Kasumi-1 (cell line): ENCODE results near the gene STAB1.

Experiments used
- DNase-seq, 2 experiments: peaks; one replicate each; lab custom pipeline; 2025; lab: John Stamatoyannopoulos, UW

STAB1 gene

DNA sequence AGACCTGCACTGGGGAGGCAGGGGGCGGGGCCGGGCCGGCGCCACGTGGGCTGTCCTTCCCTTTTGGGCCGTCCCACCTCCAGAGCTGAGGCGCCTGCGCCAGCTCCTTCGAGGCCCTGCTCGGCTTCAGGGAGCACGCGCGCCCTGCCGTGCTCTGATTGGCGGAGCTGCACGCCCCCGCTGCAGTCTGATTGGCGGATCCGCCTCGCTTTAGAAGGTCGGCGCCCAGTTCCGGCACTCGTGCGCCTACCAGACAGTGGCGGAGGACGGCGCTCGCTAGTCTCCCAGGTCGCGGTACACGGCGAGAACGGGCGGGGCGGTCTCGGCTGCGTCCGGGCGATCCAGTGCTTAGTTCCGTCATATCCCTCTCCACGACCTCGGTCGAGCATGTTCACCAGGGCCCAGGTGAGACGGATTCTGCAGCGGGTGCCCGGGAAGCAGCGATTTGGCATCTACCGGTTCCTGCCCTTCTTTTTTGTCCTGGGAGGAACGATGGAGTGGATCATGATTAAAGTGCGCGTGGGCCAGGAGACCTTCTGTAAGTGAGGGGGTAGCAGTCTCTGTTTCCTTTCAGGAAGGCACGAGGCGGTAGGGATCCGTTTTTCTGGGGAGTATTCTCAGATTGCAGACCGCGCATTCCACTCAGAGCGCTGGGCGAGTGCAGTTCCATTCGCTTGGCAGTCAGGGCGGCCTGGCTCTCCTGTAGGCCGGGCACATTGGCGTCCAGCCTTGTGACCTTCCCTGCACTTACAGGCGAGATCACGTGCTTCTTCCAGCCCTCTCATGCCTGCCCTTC is 41.4 kb downstream of the STAB1 start, which contains the start of gene UQCC5:
UQCC5 (plus strand) TSS at position 237 of the 796 bp plus-strand sequence; CDS start at position 388, 151 bp downstream.
- DNase-seq, result peak; percentile 95 to 97

DNA sequence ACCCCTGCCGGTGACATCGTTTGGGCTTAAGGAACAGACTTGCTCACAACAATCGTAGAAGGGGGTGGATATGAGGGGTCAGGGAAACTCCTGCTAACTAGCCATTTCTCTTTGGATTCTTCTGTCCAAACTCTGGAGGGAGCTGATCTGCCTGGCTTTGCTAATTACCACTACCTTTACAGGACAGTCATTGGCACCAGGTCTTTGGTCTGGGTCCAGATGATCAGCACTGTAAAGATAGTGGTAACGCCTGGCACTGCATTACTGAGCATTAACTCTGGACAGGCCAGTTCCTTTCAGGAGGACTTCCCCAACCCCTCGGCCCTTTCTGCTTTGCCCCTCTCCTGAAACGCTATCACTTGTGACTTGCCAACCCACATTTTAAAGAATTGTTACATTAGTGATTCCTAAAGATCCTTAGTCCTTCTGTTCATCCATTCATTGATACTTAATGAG is 42.1 kb downstream of the STAB1 start:
- DNase-seq, result no peak

- DNase-seq, result no peak
Measured at GRCh38 chr3:52537726-52538421, 42.7 kb downstream of the STAB1 start.

DNA sequence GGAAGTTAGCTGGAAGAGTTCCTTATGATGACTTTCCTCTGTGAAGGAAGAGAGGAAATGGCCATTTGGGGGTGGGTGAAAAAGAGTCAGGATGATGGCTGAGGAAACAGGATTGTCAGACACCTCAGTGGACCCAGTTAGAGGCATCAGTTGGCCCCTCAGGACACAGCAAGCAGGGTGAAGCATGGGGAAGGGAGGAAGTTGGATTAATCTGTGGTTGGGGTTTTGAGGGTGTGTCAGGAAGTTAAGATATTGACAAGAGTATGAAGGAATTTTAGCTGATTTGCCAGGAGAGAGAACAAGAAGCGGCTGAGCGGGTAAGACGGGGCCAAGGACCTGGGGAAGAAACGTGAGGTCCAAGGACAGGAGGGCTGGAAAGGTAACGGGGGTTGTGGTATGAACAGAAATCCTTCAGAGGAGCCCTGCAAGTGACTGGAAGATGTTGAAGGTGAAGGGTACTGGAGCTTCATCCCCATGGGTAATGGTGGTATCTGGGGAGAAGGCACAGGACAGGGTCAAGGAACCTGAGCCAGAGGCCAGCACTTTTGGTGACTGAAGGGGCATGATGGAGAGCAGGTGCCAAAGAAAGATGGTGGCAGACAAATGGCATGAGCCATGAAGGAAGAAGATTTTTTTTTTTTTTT is 44.0 kb downstream of the STAB1 start:
- peak in 1 of 2 experiments; percentile 15 for DNase-seq

GRCh38 chr3:52541050-52541449 is 45.9 kb downstream of the STAB1 start:
- DNase-seq, result no peak

GRCh38 chr3:52544937-52545336 is 49.8 kb downstream of the STAB1 start:
- no peak for DNase-seq

DNA sequence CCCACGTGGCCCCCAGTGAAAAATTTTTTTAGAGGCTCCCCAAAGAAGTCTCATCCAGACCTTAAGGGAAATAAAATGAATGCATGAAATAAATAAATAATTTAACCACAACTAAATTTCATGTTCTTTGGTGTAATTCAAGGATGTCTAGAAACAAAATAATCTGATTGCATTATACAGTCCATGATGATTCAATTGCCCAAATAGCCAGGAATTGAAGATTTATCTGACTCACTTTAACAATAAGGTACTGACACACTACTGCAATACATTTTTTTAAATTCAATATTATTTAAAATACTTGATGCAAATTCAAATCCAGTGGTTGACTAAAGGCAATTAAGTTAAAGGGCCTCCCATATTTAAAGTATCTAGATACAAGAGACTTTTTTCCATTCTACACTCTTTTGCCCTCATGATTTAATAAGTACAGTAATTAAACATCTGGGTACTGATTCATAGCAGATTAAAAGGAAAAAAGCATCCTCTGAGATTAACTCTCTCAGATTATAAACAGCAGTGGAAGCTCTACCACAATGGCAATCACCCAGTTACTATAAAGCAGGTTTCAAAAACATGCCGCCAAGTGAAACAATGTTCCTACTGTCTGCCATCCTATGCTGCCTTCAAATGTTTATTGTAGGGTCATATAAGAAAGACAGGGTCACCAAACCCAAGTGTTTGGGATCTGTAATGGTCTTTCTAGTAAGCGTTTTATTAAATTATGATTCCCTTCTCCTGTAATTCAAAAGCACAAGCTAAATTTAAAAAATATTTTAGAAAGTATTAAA is 51.2 kb downstream of the STAB1 start:
- DNase-seq, result no peak

DNA sequence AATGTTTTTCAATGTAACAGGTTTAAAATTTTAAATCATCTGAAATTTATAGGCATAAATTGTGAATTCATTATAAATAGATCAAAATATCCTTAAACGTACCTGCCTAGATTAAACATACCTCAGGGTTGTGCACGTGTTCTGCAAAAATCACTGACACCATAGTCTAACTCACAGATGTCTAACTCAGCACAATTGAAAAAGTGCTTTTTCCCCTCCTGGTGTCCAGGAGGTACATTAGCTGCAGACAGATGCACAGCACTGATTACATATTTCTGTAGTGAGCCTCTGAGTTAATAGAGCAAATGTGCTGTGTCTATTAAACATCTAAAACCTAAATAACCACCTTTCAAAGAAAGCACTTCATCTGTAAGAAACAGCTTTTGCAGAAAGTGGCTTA is 52.0 kb downstream of the STAB1 start:
- DNase-seq, result no peak

DNA sequence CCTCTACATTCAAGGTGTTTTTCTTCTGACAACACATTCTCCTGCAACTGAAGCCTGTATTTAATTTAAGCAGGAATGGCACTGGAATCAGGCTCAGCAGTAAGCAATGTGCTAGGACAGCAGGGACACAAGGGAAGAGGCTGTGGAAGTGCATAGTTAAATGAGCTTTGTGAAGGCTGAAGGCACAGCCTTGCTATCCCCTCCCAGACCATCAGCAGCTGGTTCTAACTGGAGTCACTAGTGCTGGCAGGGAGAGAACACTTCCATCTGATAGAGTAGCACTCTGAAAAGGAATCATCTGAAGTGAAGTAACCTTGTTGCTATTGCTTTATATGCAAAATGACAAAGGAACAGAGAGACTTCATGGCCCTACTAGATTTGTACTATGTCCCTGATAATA is 56.0 kb downstream of the STAB1 start:
- no peak for DNase-seq

DNA sequence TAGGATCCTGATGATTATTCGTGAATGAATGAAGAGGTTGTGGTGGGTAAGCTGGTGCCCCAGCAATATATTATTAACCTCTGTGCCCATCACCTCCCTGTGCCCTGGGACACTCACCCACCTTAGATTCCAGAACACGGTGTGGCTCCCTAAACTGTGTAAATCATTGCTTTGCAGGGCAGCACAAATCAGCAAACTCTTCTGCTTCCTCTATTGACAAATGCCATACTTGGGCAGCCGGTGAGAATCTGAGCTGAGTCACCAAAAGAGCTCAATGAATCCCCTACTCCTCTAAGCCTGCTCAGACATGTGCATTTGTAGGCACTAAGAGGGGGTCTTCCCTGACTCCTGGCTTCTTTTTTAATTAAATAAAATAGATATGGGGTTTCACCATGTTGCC is 57.0 kb downstream of the STAB1 start:
- DNase-seq, result no peak

DNA sequence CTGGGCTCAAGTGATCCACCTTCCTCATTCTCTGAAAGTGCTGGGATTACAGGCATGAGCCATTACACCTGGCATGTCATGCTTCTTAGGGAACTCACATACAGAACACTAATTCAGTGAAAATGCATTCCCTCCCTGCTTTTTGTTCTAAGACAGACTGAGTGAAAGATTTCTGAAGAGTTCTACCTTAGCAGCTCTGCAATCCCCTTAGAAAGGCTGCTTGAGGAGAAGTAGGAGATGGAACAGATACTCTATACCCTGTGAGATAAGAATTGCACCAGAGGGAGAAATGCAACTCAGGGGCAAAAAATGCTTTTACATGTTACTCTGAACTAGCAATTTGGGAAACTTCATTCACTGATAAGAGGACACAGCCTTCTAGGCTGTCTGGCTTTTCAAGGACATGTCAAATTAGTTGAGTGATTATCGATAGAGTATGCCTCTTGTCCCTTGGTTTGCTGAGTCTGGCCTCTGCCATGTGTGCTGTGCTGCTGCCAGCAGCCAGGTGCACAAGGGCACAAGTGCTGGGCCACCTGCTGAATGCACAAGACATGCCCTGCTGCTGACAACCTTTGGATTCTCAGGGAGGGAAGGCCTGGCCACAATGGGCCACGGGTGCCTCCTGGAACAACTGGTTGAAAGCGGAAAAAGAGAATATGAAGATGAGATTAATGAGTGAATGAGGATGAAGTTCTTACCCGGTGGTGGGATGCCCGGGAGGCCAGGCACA is 59.1 kb downstream of the STAB1 start:
- DNase-seq, result no peak

DNA sequence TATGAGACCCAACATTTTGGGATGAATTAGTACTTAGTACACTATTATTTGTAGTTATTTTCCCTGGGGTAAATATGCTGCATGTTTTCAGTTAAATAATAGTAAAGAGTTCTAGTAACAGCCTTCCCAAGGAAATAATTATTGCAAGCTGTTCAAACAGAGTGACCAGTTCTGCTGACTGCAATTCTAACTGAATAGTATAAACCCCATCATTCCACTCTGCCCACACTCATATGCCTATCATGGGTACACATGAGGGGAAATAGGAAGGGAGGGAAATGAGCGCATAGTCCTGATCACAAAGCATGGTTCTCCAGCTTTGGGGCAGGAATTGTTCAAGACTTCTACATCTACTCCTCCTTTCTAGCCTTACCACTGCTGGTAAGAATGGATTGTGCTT is 59.9 kb downstream of the STAB1 start:
- DNase-seq, result no peak

DNA sequence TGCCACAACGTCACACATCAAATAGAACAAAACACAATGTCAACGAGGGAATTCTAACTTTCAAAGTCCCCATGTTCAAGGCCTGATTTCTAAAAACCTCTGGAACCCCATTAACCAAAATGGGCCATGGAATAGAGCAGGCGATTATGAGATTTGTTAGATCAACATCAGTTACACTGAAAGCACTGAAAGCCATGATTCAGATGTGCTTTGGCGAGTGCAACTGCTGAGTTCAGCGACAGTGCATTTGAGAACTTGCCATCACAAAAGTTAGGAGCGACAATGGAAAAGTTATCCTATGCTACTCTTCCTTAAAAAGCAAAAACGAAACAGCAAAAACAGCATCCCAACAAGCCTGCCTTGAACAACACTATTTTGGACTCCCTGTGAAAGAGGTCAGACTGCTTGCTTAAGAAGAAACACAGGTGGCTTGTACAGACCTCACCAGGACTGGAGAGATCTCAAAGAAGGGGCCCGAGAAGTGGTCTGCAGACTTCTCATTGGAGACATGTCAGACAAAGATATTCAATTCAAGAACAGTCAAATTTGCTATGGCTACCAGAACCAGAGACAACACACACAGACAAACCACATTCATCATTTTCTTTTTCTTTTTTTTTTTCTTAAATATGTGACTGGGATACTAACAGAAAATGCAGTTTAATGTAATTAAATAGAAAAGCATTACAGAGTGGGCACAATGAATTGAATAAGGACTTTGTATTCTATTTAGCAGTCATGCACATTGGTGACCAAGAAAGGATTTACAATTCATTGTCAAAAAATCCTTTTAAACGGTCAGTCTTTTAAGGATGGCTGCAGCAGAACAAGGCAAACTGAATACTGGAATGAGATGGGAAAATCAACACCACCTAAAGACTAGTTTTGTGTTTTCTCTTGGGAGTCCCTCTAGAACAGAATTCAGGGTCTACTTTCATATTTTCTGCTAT is 62.1 kb downstream of the STAB1 start:
- no peak for DNase-seq

DNA sequence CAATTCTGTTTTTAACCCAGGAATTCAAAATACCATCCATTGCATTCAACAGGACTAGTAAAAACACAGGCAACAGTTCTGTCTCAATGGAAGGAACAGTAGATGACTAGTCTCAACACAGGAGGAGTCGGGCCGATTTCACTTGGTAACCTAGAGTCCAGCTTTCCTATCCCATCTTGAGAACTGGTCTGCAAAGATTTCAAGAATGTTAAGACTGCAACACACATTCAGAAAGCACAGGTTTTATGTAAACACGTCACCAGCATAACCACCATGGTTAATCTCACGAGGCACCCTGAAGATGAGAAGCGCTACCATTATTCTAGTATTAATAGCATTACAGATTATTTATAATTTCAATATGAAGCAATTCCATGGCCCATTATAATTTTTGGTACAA is 63.3 kb downstream of the STAB1 start:
- DNase-seq, result no peak

GRCh38 chr3:52561028-52561747 is 66.0 kb downstream of the STAB1 start:
- no peak for DNase-seq

GRCh38 chr3:52563984-52564383 is 68.8 kb downstream of the STAB1 start:
- DNase-seq, result no peak

DNA sequence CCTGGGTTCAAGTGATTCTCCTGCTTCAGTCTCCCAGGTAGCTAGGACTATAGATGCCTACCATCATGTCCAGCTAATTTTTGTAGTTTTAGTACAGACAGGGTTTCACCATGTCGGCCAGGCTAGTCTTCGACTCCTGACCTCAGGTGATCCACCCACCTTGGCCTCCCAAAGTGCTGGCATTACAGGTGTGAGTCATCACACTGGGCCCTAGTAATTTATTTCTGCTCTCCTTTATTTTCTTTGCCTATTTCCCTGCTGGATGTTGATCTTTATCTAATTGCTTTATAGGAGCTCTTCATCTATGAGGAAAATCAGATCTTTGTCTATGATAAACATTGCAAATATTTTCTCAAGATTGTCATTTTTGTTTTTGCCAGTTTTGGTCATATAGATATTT is 72.9 kb downstream of the STAB1 start:
- no peak for DNase-seq

GRCh38 chr3:52570076-52570475 is 74.9 kb downstream of the STAB1 start:
- DNase-seq, result no peak

GRCh38 chr3:52572221-52572620 is 77.1 kb downstream of the STAB1 start:
- DNase-seq, result no peak
